SIG-M5 treated with dmso at 0.1 percent for 504 hours (cell line): ENCODE results near the gene PARD3B.

ENCODE experiments used
- DNase-seq: peaks from one replicate; lab custom pipeline; 2025; ENCODE audit not compliant: unreplicated experiment; lab: John Stamatoyannopoulos, UW

PARD3B gene

DNA sequence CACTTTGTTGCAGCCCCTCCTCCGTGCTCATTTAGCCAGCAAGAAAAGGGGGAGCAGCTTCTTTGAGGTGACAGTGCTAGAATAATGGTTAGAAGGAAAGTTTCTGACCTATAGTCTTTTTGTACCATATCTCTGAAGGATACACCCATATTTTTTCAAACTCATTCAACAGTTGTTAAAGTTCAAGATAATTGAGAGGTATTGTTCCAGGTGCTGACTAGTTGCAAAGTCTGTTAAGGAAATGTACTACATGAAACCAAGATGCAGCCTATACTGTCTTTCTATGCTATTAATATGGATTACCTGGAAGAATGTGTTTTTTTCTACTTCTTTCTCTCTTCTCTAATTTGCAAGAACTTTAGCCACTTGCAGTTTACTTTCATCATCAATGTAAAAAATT, 495.0 kb downstream of the PARD3B start:
- DNase-seq: no peak

DNA sequence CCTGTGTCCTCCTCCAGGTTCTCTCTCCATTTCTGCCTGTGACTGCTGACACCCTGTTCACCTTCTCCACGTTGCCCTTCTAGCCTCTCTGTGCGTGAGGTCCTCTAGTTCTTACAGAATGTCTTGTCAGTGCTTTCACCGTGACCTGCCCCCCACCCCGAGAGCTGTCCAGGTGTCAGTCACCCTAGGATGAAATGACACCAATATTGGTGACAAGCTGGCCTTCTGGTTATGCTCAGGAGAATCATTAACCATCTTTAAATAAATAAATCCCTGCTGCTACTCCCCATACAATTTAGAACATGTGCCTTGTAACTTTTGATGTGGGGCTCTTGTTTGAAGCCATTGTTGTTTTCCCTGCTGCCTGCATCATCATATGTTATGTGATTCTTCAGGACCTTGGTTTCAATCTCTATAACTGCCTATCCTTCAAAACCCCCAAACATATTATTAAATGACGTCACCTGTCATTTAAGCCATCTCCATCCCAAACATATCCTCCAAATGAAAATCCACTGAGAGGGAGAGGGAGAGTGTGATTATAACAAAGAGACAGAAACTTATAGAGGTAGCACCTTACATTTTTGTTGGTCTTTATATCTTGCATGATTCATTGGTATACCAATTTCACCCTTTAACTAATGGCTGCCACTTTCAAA, 496.3 kb downstream of the PARD3B start:
- no peak for DNase-seq

DNA sequence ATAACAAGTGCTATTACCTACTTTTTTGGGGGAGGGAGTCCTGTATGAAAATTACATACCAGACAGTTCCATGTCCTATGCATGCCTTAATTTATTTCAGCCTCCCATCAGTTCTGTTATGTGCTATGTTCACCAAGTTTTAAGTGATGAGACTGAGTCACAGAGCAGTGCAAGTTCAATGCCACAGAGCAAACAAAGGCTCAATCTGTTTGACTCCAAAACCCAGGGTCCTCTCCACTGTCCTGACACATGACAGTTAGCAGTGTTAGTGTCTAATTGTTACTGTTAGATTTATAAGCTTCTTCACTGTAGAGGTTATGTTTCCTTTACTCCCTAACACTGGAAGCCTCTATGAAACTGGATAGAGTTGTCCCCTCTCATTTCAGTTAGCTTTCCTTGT, 498.0 kb downstream of the PARD3B start:
- no peak for DNase-seq

DNA sequence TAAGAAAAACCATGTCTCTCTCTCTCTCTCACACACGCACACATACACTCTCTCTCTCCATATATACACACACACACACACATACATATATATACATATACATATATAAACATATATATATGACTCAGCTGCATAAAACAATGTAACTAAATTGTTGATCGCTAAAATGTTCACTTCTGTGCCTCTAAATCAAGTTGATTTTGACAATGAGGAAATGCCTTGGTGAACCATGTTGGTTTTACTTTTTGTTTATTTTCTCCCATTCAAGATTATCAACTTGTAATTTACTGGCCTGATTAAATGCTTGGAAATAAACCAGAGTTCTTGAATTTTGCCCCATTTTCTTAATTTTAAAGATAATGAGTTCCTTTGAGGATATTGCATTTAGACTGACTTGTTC, 500.4 kb downstream of the PARD3B start:
- DNase-seq: no peak

DNA sequence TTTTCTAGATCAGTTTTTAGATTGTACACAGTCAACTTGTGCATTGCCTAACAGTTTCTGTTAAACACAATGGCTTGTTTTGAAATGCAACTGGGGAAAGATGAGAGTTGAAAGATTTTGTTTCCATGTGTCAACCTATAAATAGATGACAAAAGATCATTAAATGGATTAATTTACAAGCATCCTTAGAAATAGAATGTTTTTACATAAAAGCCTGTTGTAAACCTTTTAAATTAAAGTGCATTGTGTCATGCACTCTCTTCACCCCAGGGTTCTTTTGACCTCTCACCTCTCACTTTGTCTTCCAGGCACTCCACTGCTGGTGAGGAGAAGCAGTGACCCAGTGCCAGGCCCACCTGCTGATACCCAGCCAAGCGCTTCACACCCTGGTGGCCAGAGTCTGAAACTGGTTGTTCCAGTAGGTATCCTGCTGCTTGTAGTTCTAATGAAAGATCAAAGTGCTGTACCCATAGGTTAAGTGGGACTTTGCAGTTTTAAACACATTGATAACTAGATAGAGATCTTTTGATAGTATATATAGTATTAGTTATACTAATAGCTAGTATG, 502.1 kb downstream of the PARD3B start:
- DNase-seq: no peak

DNA sequence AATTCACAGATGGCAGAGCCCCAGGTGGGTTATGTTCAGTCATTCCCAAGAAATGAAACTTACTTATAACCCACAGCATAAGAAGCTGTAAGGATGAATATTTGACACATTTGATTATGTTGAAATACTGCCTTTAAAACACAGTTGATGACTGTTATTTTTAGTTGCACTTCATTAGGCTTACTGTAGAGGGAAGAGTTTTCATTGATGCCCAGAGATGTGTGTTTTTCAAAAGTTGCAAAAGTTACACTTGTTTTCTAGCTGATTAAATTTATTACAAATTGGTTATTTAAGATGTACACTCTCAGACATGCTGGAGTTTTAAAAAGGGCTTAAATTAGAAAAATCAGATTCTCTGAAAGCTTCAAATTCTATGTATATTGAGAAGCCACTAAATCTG, 506.1 kb downstream of the PARD3B start:
- DNase-seq: no peak

DNA sequence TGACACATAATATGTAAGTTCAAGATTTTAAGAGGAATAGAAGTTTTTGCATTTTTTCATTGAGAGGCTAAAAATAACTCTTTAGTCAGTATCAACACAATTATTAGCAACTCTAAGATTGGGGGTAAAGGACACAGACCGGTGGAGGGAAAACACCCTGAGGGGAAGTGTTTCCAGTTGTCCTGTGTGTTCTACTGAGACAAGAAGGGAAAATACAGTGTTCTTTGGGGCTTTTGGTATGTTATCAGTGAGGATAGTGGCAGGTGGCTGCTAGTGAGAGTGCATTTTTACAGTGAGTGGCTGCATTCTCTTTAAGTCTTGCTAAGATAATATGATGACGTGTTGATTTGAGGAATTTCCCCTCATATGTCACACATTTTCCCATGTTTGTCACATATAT, 507.5 kb downstream of the PARD3B start:
- no peak for DNase-seq

DNA sequence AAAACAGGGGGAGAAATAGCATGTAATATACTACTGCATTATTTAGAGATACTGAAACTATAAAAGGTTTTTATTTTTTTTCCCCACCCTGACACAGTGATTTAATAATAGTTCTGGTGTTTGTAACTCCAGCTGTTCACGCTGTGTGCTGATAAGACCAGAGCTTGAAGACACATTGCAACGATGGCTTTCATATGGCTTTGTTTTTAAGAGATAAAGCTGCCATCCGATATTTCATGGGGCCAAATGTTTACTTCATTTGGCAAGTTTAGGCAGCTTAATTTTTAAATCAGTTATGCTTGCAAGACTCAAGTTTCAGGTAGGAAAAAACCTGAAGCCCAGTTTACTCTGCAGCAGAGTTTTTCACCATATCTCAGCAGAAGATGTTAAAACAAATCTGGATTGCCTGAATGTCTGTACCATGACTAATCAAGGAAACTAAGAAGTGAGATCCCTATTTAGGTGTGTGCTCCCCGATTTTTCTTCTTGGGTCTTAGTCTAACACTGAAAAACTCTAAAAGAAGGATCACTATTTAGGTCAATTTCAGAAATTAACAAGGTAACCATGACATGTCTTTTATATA, 508.6 kb downstream of the PARD3B start:
- DNase-seq: no peak

DNA sequence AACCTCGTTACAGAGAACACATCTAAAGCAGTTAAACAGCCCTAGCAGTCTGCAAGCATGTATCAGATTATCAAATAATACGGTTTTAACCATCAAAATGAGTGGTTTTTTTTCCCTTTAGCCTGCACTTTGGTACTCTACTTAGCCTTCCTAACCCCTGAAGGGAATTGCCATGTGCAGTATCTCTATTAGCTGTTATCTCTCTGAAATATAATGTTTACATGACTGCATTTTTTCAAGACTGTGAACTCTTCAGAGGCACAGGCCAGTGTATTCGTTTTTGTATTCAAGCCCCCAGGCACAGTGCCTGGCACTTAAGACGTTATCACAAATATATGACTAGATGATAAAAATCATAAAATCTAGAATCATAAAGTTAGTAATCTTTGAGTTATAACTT, 509.5 kb downstream of the PARD3B start:
- no peak for DNase-seq

DNA sequence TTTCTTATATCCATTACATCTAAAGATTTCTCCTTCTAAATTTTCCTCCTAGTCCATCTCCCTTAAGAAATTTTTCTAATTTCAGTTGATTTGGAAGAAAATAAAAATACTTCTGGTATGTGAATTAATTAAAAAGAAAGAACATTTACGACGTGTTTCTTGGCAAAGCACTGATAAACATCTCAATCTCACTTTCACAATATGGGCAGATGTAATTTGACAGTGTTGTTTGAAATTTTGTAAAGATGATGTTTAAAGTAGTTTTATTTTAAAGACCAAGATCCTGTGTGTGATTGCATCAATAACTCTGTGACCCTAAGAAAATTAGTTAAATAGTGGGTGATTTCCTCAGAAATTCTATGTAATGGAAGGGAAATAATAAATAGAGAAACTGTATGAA, 510.0 kb downstream of the PARD3B start:
- DNase-seq: no peak

DNA sequence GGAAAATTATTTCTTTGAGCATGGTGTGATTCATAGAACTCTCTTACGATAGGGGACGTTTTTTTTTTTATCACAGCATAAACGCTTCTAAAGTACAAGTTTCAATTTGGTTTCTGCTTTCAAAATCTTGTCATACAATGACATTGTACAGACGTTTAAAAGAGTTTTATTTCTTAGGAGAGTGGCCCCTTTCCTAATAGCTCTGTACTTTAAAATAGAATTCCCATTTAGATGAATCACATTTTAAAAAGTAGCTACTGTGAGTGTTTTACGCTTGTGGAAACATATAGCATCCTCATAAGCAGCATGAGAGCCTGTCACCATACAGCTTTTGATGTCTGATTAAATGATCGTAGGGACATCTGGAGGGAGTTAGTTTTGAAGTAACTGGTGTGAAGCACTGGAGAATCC, 510.9 kb downstream of the PARD3B start:
- DNase-seq: no peak

DNA sequence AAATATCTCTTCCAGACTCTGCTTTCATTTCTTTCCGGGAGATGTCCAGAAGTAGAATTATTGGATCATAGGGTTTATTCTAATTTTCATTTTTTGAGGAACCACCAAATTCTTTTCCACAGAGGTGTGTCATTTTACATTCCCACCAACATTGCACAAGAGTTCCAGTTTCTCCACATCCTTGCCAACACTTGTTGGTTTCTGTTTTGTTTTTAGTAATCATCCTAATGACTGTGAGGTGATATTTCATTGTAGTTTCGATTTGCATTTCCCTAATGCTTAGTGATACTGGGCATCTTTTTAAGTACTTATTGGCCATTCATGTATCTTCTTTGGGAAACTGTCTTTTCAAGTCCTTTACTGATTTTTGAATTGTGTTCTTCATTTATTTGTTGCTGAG, 513.1 kb downstream of the PARD3B start:
- no peak for DNase-seq

DNA sequence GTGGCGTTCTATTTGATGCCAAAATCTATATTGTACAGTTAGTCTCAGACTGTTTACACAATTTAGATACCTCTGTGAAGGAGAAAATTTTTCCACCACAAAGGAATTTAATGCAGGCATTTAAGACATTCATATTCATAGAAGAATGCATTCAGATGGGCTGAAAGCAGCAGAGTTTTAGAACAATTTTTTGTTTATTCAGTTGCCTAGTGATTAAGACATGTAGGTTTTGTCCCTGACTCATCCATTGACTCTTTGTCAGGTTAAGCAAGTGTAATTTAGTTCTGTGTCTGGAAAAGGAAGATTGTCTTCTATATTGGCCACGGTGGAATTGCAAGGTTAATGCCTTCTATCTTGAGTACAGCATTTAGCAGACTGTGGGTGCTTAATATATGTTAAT, 515.0 kb downstream of the PARD3B start:
- DNase-seq: no peak

DNA sequence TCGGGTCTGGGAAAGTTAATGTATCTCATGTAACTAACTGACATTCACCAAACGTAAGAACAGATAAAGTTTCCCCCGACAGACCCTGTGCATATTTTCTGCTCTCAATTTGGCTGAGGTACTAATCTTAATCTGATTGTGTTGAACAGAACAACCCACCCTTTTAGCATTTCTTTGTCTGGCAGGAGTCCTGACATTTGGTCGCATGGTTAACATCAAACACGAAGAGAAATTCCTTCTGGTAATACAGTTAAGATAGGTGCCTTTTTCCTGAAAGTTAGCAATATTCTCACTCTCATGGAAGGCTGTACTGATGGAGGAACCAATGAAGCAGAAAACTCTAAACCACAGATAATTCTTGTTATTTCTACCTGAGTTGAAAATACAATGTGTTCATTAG, 520.8 kb downstream of the PARD3B start:
- no peak for DNase-seq

DNA sequence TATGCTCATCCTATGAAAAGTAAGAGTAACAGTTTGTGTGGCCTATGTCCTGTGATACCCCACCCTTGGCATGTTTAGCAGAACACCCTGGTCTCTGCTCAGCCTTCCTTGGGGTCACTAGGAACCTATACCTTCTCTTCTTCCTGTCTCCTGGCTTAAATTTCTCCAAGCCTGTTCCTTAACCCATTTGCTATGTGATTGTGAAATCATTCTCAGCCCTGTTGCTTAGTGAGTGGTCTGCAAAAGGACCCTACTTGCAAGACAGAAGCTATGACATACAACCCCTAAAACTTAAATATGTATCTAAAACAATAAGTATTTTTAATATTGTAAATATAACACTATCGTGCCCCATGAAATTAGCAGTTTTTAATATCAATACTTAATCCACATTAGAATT, 524.7 kb downstream of the PARD3B start:
- DNase-seq: no peak

DNA sequence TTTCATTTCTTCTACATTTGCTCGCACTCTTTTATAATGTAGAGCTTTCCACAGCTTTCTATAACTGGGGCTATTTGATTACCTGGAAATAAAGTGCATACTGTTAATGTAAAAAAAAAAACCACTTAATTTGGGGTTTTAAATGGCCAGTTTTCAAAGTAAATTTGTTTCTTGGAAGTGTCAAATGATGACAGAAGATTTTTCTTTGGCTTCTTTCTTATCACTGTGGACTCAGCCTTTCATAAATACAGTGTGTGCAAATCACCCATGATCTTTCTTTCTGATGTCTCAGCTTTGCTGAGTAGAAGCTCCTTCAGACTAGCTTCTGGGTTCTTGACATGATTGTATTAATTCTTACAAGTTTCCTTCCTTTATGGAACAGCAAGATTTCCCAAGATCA, 525.6 kb downstream of the PARD3B start:
- DNase-seq: no peak

DNA sequence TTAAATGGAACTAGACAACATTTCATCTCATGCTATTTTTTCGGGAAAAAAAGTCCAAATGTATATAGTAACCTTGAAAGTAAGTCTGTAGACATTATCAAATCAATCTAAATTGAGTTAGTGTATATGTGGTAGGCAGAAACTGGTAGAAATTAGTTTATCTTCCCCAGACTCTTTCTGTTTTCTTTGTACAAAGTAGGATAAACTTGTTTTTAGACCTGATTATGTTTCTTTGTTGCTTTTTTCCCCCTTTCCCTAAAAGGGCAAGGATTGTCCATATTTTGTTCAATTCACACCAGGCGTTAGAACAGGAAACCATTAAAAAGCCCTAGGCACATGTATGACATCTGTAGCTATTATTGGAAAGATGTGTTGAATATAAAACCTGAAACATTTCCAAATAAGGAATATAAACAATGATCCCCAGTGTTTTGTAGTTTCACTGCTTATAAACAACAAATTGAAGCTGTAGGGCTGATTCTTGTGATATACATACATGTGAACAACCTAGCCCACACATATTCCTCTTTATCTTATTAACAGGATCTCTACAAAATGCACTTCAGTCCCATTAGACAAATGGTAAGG, 528.3 kb downstream of the PARD3B start:
- no peak for DNase-seq

DNA sequence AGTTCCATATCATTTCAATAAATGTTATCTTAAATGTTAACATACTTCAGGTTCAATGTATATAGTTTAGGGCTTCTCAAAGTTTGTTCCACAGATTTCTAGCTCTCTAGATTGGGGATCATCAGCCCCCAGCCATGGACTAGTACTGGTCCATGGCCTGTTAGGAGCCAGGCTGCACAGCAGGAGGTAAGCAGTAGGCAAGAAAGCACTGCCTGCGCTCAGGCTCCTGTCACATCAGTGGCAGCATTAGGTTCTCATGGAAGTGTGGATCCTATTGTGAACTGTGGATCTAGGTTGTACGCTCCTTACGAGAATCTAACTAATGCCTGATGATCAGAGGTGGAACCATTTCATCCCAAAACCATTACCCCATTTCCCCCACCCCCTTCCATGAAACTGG, 531.1 kb downstream of the PARD3B start:
- DNase-seq: no peak

DNA sequence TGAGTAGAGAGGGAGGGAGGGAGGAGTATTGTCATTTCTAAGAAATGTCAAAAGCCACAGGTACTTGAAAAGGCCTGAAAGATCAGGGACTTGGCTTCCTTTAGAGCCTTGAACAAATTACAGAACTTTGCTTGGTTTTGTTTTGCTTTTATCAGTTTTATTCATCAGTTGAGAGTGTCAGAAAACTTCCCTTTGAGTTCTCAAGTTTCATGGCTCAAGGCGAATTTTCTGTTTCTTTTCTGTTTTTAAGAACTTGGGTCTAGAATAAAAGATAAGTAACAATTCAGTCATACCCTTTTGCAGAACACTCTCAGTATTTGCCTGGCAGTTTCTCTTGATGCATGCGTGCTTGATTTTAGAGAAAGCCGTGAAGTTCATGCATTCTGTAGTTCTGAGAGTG, 531.9 kb downstream of the PARD3B start:
- no peak for DNase-seq

DNA sequence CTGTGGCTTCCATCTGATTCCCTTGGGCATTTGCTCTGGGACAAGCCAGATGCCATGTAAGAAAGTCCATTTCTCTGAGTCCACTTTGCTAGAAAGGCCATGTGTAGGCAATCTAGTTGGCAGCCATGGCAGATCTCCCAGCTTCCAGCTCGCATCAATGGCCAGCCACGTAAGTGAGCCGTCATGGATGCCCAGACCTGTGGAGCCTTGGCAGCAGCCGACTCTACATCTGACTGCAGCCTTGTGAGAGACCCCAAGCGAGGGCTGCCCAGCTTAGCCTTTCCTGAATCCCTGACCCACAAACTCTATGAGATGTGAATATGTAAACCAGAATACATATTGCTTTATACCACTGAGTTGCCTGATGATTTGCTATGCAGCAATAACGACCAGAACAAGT, 533.5 kb downstream of the PARD3B start:
- DNase-seq: no peak

DNA sequence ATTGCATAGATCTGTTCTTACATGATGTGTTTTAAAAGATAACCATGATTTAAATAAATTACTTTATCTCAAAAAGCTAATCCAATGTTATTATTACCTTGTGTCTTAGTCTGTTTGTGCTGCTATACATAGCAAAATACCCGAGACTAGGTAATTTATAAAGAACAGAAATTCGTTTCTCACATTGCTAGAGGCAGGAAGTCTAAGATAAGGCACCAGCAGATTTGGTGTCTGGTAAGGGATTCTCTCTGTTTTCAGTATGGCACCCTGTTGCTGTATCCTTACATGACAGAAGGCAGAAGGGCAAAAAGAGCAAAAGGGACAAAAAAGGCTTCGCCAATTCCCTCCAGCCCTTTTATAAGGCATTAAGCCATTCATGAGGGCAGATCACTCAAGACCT, 533.9 kb downstream of the PARD3B start:
- DNase-seq: no peak

DNA sequence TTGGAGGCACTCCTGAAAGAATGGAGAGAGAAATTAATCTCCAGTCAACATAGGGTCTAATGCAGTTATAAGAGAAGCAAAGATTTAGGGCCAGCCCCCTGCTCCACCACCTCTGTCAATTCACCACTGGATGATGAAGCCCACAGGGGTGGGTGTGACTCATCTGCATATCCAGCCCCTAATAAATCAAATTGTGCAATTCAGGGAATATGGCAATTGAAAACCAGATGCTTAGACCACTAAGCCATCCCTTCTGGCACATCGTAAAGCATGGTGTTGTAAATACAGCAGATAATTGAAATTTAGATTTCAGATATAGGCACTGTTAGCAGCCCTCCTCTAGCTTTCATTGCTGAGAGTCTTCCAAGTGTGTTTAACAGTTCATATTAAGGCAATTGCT, 541.4 kb downstream of the PARD3B start:
- no peak for DNase-seq

DNA sequence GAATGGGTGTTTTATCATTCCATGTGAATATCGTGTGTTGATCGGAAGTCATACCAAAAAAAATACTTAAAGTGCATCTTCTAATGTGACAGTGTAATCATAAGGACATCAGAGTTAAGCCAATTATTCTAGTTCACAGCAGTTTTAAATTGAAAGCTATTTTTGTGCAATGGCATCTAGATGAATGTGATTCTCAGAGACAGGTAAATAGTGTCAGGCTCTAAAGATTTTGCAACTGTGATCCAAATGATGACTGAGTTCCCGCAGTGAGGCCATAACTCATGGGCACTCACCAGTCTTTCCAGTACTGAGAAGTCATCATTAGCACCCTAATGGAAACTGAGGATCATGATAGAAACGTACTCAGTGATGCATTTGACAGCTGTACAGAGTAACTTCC, 542.6 kb downstream of the PARD3B start:
- no peak for DNase-seq
